PC-9 (cell line): ENCODE data around the gene SCP2. TPM values are rescaled to one million over a fixed set of nuclear protein-coding genes. Genes with fewer than 3 reads are reported as not detected.

Experiments used
- BruUV-seq: library from RNA; stranded (reverse); fragments of 400-500 nt; replicated peaks from 2 replicates; lab custom pipeline; 2021; lab: Mats Ljungman, UMichigan
- CTCF ChIA-PET: fragments of 300-600 bp; sonication (Branson Sonifier 250); formaldehyde crosslinking; loops from one replicate; lab custom pipeline; 2022; ENCODE audit warnings: antibody characterized with exemption; lab: Charles Lee
- POLR2A ChIA-PET: fragments of 300-600 bp; sonication (Branson Sonifier 250); formaldehyde crosslinking; loops from one replicate; lab custom pipeline; 2022; ENCODE audit warnings: antibody characterized with exemption; ENCODE audit not compliant: unreplicated experiment; lab: Charles Lee
- DNase-seq, 2 experiments: peaks; one replicate each; pipeline versions ENCODE4 v3.0.0 to v3.0.0-alpha.2; 2015 to 2022; ENCODE audit warnings: mixed read lengths in 1 of 2
- H2AFZ ChIP-seq: fragments of 200-600 bp; sonication (generic); 2 replicates; pipeline ENCODE4 v1.8.1; 2017; ENCODE audit warnings: antibody characterized with exemption
- H3F3A ChIP-seq: fragments of 200-600 bp; sonication (generic); 2 replicates; pipeline ENCODE4 v1.8.1; 2017; ENCODE audit warnings: antibody characterized with exemption, mild to moderate bottlenecking, low read depth; ENCODE audit not compliant: insufficient read depth
- H3K27ac ChIP-seq: fragments of 200-600 bp; sonication (generic); 2 replicates; pipeline ENCODE4 v1.6.1; 2016; ENCODE audit warnings: mixed run types
- H3K27me3 ChIP-seq: fragments of 200-600 bp; sonication (generic); 2 replicates; pipeline ENCODE4 v1.6.1; 2016; ENCODE audit warnings: low read depth, mixed run types; ENCODE audit not compliant: insufficient read depth
- H3K36me3 ChIP-seq: fragments of 200-600 bp; sonication (generic); 2 replicates; pipeline ENCODE4 v1.6.1; 2016; ENCODE audit warnings: low read depth, mixed run types
- H3K4me1 ChIP-seq: fragments of 200-600 bp; sonication (generic); replicated peaks from 2 replicates; pipeline ENCODE4 v1.6.1; 2016; ENCODE audit warnings: mixed run types; ENCODE audit not compliant: insufficient read depth
- H3K4me2 ChIP-seq: fragments of 200-600 bp; sonication (generic); 2 replicates; pipeline ENCODE4 v1.6.1; 2017; ENCODE audit warnings: mixed run types
- H3K4me3 ChIP-seq: fragments of 200-600 bp; sonication (generic); 2 replicates; pipeline ENCODE4 v1.6.1; 2016; ENCODE audit warnings: mixed run types
- H3K79me2 ChIP-seq: fragments of 200-600 bp; sonication (generic); 2 replicates; pipeline ENCODE4 v1.6.1; 2017; ENCODE audit warnings: low read depth, mixed run types
- H3K9me2 ChIP-seq: fragments of 200-600 bp; sonication (generic); 2 replicates; pipeline ENCODE4 v1.8.1; 2017; ENCODE audit warnings: mild to moderate bottlenecking; ENCODE audit not compliant: insufficient read depth
- H3K9me3 ChIP-seq: fragments of 200-600 bp; sonication (generic); 2 replicates; pipeline ENCODE4 v1.8.1; 2016; ENCODE audit warnings: low read depth; ENCODE audit not compliant: insufficient read depth
- H4K20me1 ChIP-seq: fragments of 200-600 bp; sonication (generic); 2 replicates; pipeline ENCODE4 v1.8.1; 2017; ENCODE audit not compliant: insufficient read depth
- EZH2 ChIP-seq: fragments of 200-600 bp; sonication (generic); IDR thresholded peaks from 2 replicates; pipeline ENCODE4 v1.8.0; 2017; ENCODE audit warnings: antibody characterized with exemption, low read depth
- intact Hi-C: fragments of 100-400 bp; cut with micrococcal nuclease; formaldehyde crosslinking; loops from one replicate; pipeline ENCODE4 v1.10.0; 2022; ENCODE audit not compliant: unreplicated experiment
- total RNA-seq: library from RNA; stranded (reverse); gene quantifications from 2 replicates; pipeline ENCODE4 v1.2.3, GENCODE V29; 2021
- TF ChIP-seq, protein P1 (sequence below): fragments of 200-600 bp; sonication (generic); conservative IDR thresholded peaks from 2 replicates; pipeline ENCODE4 v1.6.1; 2017; ENCODE audit warnings: mixed run types, antibody characterized with exemption, mild to moderate bottlenecking, moderate library complexity

The SCP2 gene
- total RNA-seq, 1 experiment from 2014 or later: 87.8 TPM

GRCh38 chr1:53048960-53049573 lies 122.0 kb downstream of the SCP2 start:
- Histone ChIP-seq H3K79me2 (no peaks in the 10 kb centered on the region), H3K9me3 (no peaks in the 10 kb centered on the region), H3K4me1 (peaks cover 47% of the 10 kb centered on the region), H3K27me3 (no peaks in the 10 kb centered on the region), H3K27ac (peak overlapping the region; percentile 74), H4K20me1 (no peaks in the 10 kb centered on the region), H3K4me2 (peak overlapping the region; percentile 59), H3K36me3 (peaks cover 6% of the 10 kb centered on the region; the same call in 1 of the 2 replicates), H3K9me2 (no peaks in the 10 kb centered on the region), H2AFZ (no peak overlapping the region), H3K4me3 (no peak overlapping the region), H3F3A (peaks cover 42% of the 10 kb centered on the region)
- ChIA-PET CTCF (interaction anchor here (0.6 kb wide), 1 partner anchor 22 kb away, joined by 3 read pairs; no protein-coding TSS in a partner anchor), POLR2A (no interaction called here)
- TF ChIP-seq, protein P1, sequence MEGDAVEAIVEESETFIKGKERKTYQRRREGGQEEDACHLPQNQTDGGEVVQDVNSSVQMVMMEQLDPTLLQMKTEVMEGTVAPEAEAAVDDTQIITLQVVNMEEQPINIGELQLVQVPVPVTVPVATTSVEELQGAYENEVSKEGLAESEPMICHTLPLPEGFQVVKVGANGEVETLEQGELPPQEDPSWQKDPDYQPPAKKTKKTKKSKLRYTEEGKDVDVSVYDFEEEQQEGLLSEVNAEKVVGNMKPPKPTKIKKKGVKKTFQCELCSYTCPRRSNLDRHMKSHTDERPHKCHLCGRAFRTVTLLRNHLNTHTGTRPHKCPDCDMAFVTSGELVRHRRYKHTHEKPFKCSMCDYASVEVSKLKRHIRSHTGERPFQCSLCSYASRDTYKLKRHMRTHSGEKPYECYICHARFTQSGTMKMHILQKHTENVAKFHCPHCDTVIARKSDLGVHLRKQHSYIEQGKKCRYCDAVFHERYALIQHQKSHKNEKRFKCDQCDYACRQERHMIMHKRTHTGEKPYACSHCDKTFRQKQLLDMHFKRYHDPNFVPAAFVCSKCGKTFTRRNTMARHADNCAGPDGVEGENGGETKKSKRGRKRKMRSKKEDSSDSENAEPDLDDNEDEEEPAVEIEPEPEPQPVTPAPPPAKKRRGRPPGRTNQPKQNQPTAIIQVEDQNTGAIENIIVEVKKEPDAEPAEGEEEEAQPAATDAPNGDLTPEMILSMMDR: no peak
- no peak for TF ChIP-seq EZH2
- no peak for DNase-seq
- intact Hi-C loops: loop anchor here (1.0 to 10.0 kb wide), 5 partner anchors 35 to 133 kb away; partner anchors contain the start of genes ECHDC2 and SCP2
- no TSS peak for BruUV-seq

GRCh38 chr1:53049574-53049967 lies 122.5 kb downstream of the SCP2 start:
- peaks cover 42% of the 10 kb centered on the region for H3F3A ChIP-seq
- TF ChIP-seq, protein P1: no peak
- TF ChIP-seq EZH2: no peak
- intact Hi-C loops: loop anchor here (5.0 to 10.0 kb wide), 2 partner anchors 125 to 133 kb away; partner anchors contain the start of genes ECHDC2 and SCP2
- H3K36me3 ChIP-seq: peaks cover 6% of the 10 kb centered on the region; the same call in 1 of the 2 replicates
- H3K9me2 ChIP-seq: no peaks in the 10 kb centered on the region
- H2AFZ ChIP-seq: no peak overlapping the region
- ChIA-PET CTCF (no interaction called here), POLR2A (no interaction called here)
- no peaks in the 10 kb centered on the region for H3K79me2 ChIP-seq
- DNase-seq: no peak
- peaks cover 47% of the 10 kb centered on the region for H3K4me1 ChIP-seq
- BruUV-seq: no TSS peak
- no peaks in the 10 kb centered on the region for H4K20me1 ChIP-seq
- H3K9me3 ChIP-seq: no peaks in the 10 kb centered on the region
- peak overlapping the region; percentile 74 for H3K27ac ChIP-seq
- H3K27me3 ChIP-seq: no peaks in the 10 kb centered on the region
- H3K4me2 ChIP-seq: peak overlapping the region; percentile 59
- no peak overlapping the region for H3K4me3 ChIP-seq

GRCh38 chr1:53050310-53050709 lies 123.2 kb downstream of the SCP2 start:
- ChIA-PET CTCF (no interaction called here), POLR2A (no interaction called here)
- Histone ChIP-seq H3F3A (peaks cover 42% of the 10 kb centered on the region), H3K4me2 (no peak overlapping the region), H2AFZ (no peak overlapping the region), H3K9me2 (no peaks in the 10 kb centered on the region), H3K79me2 (no peaks in the 10 kb centered on the region), H3K4me3 (no peak overlapping the region), H3K36me3 (peaks cover 6% of the 10 kb centered on the region; the same call in 1 of the 2 replicates), H3K4me1 (peaks cover 47% of the 10 kb centered on the region), H3K27me3 (no peaks in the 10 kb centered on the region), H3K9me3 (no peaks in the 10 kb centered on the region), H3K27ac (no peak overlapping the region), H4K20me1 (no peaks in the 10 kb centered on the region)
- no peak for DNase-seq
- intact Hi-C loops: no loop called here
- no TSS peak for BruUV-seq
- TF ChIP-seq, protein P1: no peak
- no peak for TF ChIP-seq EZH2
